ENCODE data around the gene ZNF396. TPM values are rescaled to one million over a fixed set of nuclear protein-coding genes. Genes with fewer than 3 reads are reported as not detected.

Gene ZNF396
- total and polyA plus RNA-seq, 5 donors from 2014 or later = 0.57 to 2.3 (median 1.3) TPM; not detected in 2

- DNase-seq (no peak), ATAC-seq (ENCODE audit: low read depth in 2 of 2) (no peak)
- Histone ChIP-seq H3K36me3 (ENCODE audit: control insufficient read depth, insufficient read depth, low read length) (no peaks in the 10 kb centered on the region), H3K4me1 (ENCODE audit: control insufficient read depth, insufficient read depth, low read length, poor library complexity, severe bottlenecking) (no peaks in the 10 kb centered on the region), H3K27ac (ENCODE audit: insufficient read depth, low read length, poor library complexity, severe bottlenecking) (no peak overlapping the region), H3K9me3 (ENCODE audit: control insufficient read depth in 2 of 2, low read length in 2 of 2) (no peaks in the 10 kb centered on the region), H3K4me3 (ENCODE audit: low read depth, low read length) (no peak overlapping the region), H3K27me3 (ENCODE audit: control insufficient read depth, insufficient read depth, low read length) (no peaks in the 10 kb centered on the region)
- Mint-ChIP-seq H3K27ac (no peak overlapping the region), H3K9me3 (no peaks in the 10 kb centered on the region), H3K36me3 (peaks cover 4% of the 10 kb centered on the region), H3K4me1 (no peaks in the 10 kb centered on the region), H3K4me3 (no peak overlapping the region), H3K27me3 (peaks cover 3% of the 10 kb centered on the region)
These were observed 8.0 kb downstream of the ZNF396 start for GRCh38 chr18:35369126-35369525.

- Mint-ChIP-seq H3K9me3 (no peaks in the 10 kb centered on the region), H3K4me1 (no peaks in the 10 kb centered on the region)
- H3K9me3 ChIP-seq (ENCODE audit: control insufficient read depth in 2 of 2, low read length in 2 of 2) = no peaks in the 10 kb centered on the region
These were observed 8.5 kb downstream of the ZNF396 start for GRCh38 chr18:35368595-35368994.

GRCh38 chr18:35362531-35362930 lies 14.6 kb downstream of the ZNF396 start:
- H3K9me3 ChIP-seq (ENCODE audit: control insufficient read depth in 2 of 2, low read length in 2 of 2) = no peaks in the 10 kb centered on the region
- H3K4me1 Mint-ChIP-seq = no peaks in the 10 kb centered on the region
- H3K27ac Mint-ChIP-seq = no peak overlapping the region
- H3K4me1 ChIP-seq (ENCODE audit: control insufficient read depth, insufficient read depth, low read length, poor library complexity, severe bottlenecking) = no peaks in the 10 kb centered on the region
- no peak overlapping the region for H3K4me3 ChIP-seq (ENCODE audit: low read depth, low read length)
- peaks cover 7% of the 10 kb centered on the region for H3K36me3 Mint-ChIP-seq
- peaks cover 4% of the 10 kb centered on the region for H3K27me3 Mint-ChIP-seq
- H3K27me3 ChIP-seq (ENCODE audit: control insufficient read depth, insufficient read depth, low read length) = peaks cover 2% of the 10 kb centered on the region
- H3K36me3 ChIP-seq (ENCODE audit: control insufficient read depth, insufficient read depth, low read length) = no peaks in the 10 kb centered on the region
- H3K9me3 Mint-ChIP-seq = no peaks in the 10 kb centered on the region
- DNase-seq (no peak), ATAC-seq (ENCODE audit: low read depth in 2 of 2) (no peak)
- no peak overlapping the region for H3K4me3 Mint-ChIP-seq
- no peak overlapping the region for H3K27ac ChIP-seq (ENCODE audit: insufficient read depth, low read length, poor library complexity, severe bottlenecking)

More at GRCh38 chr18:35368595-35368994, 8.5 kb downstream of the ZNF396 start:
- Mint-ChIP-seq H3K36me3 (peaks cover 4% of the 10 kb centered on the region), H3K4me3 (no peak overlapping the region), H3K27me3 (peaks cover under 1% of the 10 kb centered on the region), H3K27ac (no peak overlapping the region)
- Histone ChIP-seq H3K4me1 (ENCODE audit: control insufficient read depth, insufficient read depth, low read length, poor library complexity, severe bottlenecking) (no peaks in the 10 kb centered on the region), H3K36me3 (ENCODE audit: control insufficient read depth, insufficient read depth, low read length) (no peaks in the 10 kb centered on the region), H3K27me3 (ENCODE audit: control insufficient read depth, insufficient read depth, low read length) (peaks cover 2% of the 10 kb centered on the region), H3K27ac (ENCODE audit: insufficient read depth, low read length, poor library complexity, severe bottlenecking) (no peak overlapping the region), H3K4me3 (ENCODE audit: low read depth, low read length) (no peak overlapping the region)
- DNase-seq (no peak), ATAC-seq (ENCODE audit: low read depth in 2 of 2) (no peak)

GRCh38 chr18:35361570-35362321 lies 15.4 kb downstream of the ZNF396 start:
- ATAC-seq (ENCODE audit: low read depth in 2 of 2) (no peak), DNase-seq (no peak)

GRCh38 chr18:35355140-35355618 lies 22.0 kb downstream of the ZNF396 start:
- Histone ChIP-seq H3K36me3 (ENCODE audit: control insufficient read depth, insufficient read depth, low read length) (no peaks in the 10 kb centered on the region), H3K4me3 (ENCODE audit: low read depth, low read length) (no peak overlapping the region), H3K9me3 (ENCODE audit: control insufficient read depth in 2 of 2, low read length in 2 of 2) (peaks cover 6 to 8% of the 10 kb centered on the region in 2 experiments), H3K27me3 (ENCODE audit: control insufficient read depth, insufficient read depth, low read length) (no peaks in the 10 kb centered on the region), H3K4me1 (ENCODE audit: control insufficient read depth, insufficient read depth, low read length, poor library complexity, severe bottlenecking) (no peaks in the 10 kb centered on the region), H3K27ac (ENCODE audit: insufficient read depth, low read length, poor library complexity, severe bottlenecking) (no peak overlapping the region)
- H3K4me3 Mint-ChIP-seq = no peak overlapping the region
- no peak overlapping the region for H3K27ac Mint-ChIP-seq
- DNase-seq (peak; percentile 43 to 78 (median 60)), ATAC-seq (ENCODE audit: low read depth in 2 of 2) (peak; percentile 88 to 97)
- H3K9me3 Mint-ChIP-seq = peaks cover 2 to 13% (median 7%) of the 10 kb centered on the region in 7 donors
- peaks cover 2% of the 10 kb centered on the region for H3K36me3 Mint-ChIP-seq
- H3K27me3 Mint-ChIP-seq = peaks cover 4% of the 10 kb centered on the region
- H3K4me1 Mint-ChIP-seq = peaks cover 0 to 5% (median 0%) of the 10 kb centered on the region in 4 donors

More at GRCh38 chr18:35361570-35362321, 15.4 kb downstream of the ZNF396 start:
- H3K4me3 Mint-ChIP-seq = no peak overlapping the region
- no peaks in the 10 kb centered on the region for H3K9me3 Mint-ChIP-seq
- H3K36me3 ChIP-seq (ENCODE audit: control insufficient read depth, insufficient read depth, low read length) = no peaks in the 10 kb centered on the region
- no peak overlapping the region for H3K27ac Mint-ChIP-seq
- H3K27ac ChIP-seq (ENCODE audit: insufficient read depth, low read length, poor library complexity, severe bottlenecking) = no peak overlapping the region
- peaks cover 4% of the 10 kb centered on the region for H3K27me3 Mint-ChIP-seq
- no peaks in the 10 kb centered on the region for H3K9me3 ChIP-seq (ENCODE audit: control insufficient read depth in 2 of 2, low read length in 2 of 2)
- peaks cover 7% of the 10 kb centered on the region for H3K36me3 Mint-ChIP-seq
- H3K4me1 Mint-ChIP-seq = no peaks in the 10 kb centered on the region
- no peak overlapping the region for H3K4me3 ChIP-seq (ENCODE audit: low read depth, low read length)
- peaks cover 2% of the 10 kb centered on the region for H3K27me3 ChIP-seq (ENCODE audit: control insufficient read depth, insufficient read depth, low read length)
- H3K4me1 ChIP-seq (ENCODE audit: control insufficient read depth, insufficient read depth, low read length, poor library complexity, severe bottlenecking) = no peaks in the 10 kb centered on the region

GRCh38 chr18:35352778-35353177 lies 24.4 kb downstream of the ZNF396 start:
- no peaks in the 10 kb centered on the region for H3K4me1 ChIP-seq (ENCODE audit: control insufficient read depth, insufficient read depth, low read length, poor library complexity, severe bottlenecking)
- Mint-ChIP-seq H3K27me3 (peaks cover 8% of the 10 kb centered on the region), H3K9me3 (peaks cover 2 to 13% (median 7%) of the 10 kb centered on the region in 7 donors), H3K4me1 (peaks cover 0 to 5% (median 0%) of the 10 kb centered on the region in 4 donors), H3K4me3 (no peak overlapping the region), H3K27ac (no peak overlapping the region), H3K36me3 (no peaks in the 10 kb centered on the region)
- ATAC-seq (ENCODE audit: low read depth in 2 of 2) = no peak
- H3K4me3 ChIP-seq (ENCODE audit: low read depth, low read length) = no peak overlapping the region
- no peaks in the 10 kb centered on the region for H3K27me3 ChIP-seq (ENCODE audit: control insufficient read depth, insufficient read depth, low read length)
- no peaks in the 10 kb centered on the region for H3K36me3 ChIP-seq (ENCODE audit: control insufficient read depth, insufficient read depth, low read length)
- H3K9me3 ChIP-seq (ENCODE audit: control insufficient read depth in 2 of 2, low read length in 2 of 2) = peaks cover 6 to 8% of the 10 kb centered on the region in 2 experiments
- no peak overlapping the region for H3K27ac ChIP-seq (ENCODE audit: insufficient read depth, low read length, poor library complexity, severe bottlenecking)
- no peak for DNase-seq

GRCh38 chr18:35352283-35352682 lies 24.9 kb downstream of the ZNF396 start:
- ATAC-seq (ENCODE audit: low read depth in 2 of 2) = no peak
- H3K9me3 ChIP-seq (ENCODE audit: control insufficient read depth in 2 of 2, low read length in 2 of 2) = peaks cover 6 to 8% of the 10 kb centered on the region in 2 experiments
- peaks cover 0 to 5% (median 0%) of the 10 kb centered on the region in 4 donors for H3K4me1 Mint-ChIP-seq
- H3K27ac ChIP-seq (ENCODE audit: insufficient read depth, low read length, poor library complexity, severe bottlenecking) = no peak overlapping the region
- H3K27me3 Mint-ChIP-seq = peaks cover 8% of the 10 kb centered on the region
- no peaks in the 10 kb centered on the region for H3K36me3 Mint-ChIP-seq
- no peak overlapping the region for H3K4me3 Mint-ChIP-seq
- H3K36me3 ChIP-seq (ENCODE audit: control insufficient read depth, insufficient read depth, low read length) = no peaks in the 10 kb centered on the region
- DNase-seq = no peak
- peaks cover 2 to 13% (median 7%) of the 10 kb centered on the region in 7 donors for H3K9me3 Mint-ChIP-seq
- no peak overlapping the region for H3K27ac Mint-ChIP-seq
- no peak overlapping the region for H3K4me3 ChIP-seq (ENCODE audit: low read depth, low read length)
- no peaks in the 10 kb centered on the region for H3K4me1 ChIP-seq (ENCODE audit: control insufficient read depth, insufficient read depth, low read length, poor library complexity, severe bottlenecking)
- H3K27me3 ChIP-seq (ENCODE audit: control insufficient read depth, insufficient read depth, low read length) = no peaks in the 10 kb centered on the region

- Mint-ChIP-seq H3K27ac (no peak overlapping the region), H3K36me3 (no peaks in the 10 kb centered on the region), H3K9me3 (peaks cover 2 to 8% (median 7%) of the 10 kb centered on the region in 7 donors), H3K4me3 (no peak overlapping the region), H3K27me3 (peaks cover 8% of the 10 kb centered on the region), H3K4me1 (peaks cover 15 to 18% (median 17%) of the 10 kb centered on the region in 4 donors)
- H3K9me3 ChIP-seq (ENCODE audit: control insufficient read depth in 2 of 2, low read length in 2 of 2) = peaks cover 6 to 8% of the 10 kb centered on the region in 2 experiments
- peaks cover 17% of the 10 kb centered on the region for H3K4me1 ChIP-seq (ENCODE audit: control insufficient read depth, insufficient read depth, low read length, poor library complexity, severe bottlenecking)
- DNase-seq (no peak), ATAC-seq (ENCODE audit: low read depth in 2 of 2) (no peak)
- no peak overlapping the region for H3K27ac ChIP-seq (ENCODE audit: insufficient read depth, low read length, poor library complexity, severe bottlenecking)
- H3K36me3 ChIP-seq (ENCODE audit: control insufficient read depth, insufficient read depth, low read length) = no peaks in the 10 kb centered on the region
- no peaks in the 10 kb centered on the region for H3K27me3 ChIP-seq (ENCODE audit: control insufficient read depth, insufficient read depth, low read length)
- no peak overlapping the region for H3K4me3 ChIP-seq (ENCODE audit: low read depth, low read length)
These were observed 29.1 kb downstream of the ZNF396 start for GRCh38 chr18:35348001-35348400.

All from CD4-positive, CD25-positive, alpha-beta regulatory T cell (primary cell).